ENCODE results near the gene CCDC157.

Gene CCDC157

DNA sequence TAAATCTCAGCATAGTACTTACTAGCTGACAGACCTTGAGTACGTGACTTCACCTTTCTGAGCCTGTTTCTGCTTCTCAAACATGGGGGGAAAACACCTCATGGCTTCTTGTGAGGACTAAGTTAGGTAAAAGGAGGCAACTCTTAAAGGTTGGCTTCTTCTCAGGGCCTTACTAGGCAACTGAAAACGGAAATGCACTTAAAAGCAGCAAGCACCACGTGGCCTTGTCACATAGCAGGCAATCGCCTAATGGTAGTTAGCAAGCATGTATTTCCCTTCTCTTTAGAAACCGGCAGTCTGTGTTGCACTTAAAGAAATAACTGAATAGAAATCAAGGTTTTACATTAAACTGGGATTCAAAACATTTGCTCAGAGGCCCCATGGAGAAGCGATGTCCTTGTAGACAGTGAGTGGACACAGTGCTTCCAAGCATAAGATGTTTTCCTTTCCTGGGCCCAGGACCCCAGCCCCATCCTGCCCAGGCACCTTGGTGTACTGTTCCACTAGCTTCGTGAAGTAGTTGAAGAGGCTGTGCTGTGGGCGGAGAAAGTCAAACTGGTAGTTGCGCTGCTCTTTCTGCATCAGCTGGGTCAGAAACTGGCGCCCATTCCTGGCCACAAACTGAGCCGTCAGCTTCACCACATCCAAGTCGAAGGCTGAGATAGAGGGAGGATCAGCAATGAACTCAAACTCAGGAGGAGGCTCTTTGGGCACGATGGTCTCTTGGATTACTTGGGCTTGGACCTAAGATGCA, 12.2 kb upstream of the CCDC157 start:
- TF ChIP-seq POLR2AphosphoS5 (IDR thresholded peaks at IDR 0.05; ENCODE audit: low read depth, low read length) = no peak
- TF ChIP-seq SIN3A (IDR thresholded peaks at IDR 0.05; ENCODE audit: borderline replicate concordance, insufficient read depth, low read length) = no peak
- no peak for TF ChIP-seq TAF1 (IDR thresholded peaks at IDR 0.05; ENCODE audit: borderline replicate concordance, insufficient read depth, low read length)
- TF ChIP-seq FOXP2 (optimal IDR thresholded peaks at IDR 0.05; ENCODE audit: borderline replicate concordance, extremely low read depth, extremely low read length, insufficient read depth) = no peak
- TF ChIP-seq, protein P1, sequence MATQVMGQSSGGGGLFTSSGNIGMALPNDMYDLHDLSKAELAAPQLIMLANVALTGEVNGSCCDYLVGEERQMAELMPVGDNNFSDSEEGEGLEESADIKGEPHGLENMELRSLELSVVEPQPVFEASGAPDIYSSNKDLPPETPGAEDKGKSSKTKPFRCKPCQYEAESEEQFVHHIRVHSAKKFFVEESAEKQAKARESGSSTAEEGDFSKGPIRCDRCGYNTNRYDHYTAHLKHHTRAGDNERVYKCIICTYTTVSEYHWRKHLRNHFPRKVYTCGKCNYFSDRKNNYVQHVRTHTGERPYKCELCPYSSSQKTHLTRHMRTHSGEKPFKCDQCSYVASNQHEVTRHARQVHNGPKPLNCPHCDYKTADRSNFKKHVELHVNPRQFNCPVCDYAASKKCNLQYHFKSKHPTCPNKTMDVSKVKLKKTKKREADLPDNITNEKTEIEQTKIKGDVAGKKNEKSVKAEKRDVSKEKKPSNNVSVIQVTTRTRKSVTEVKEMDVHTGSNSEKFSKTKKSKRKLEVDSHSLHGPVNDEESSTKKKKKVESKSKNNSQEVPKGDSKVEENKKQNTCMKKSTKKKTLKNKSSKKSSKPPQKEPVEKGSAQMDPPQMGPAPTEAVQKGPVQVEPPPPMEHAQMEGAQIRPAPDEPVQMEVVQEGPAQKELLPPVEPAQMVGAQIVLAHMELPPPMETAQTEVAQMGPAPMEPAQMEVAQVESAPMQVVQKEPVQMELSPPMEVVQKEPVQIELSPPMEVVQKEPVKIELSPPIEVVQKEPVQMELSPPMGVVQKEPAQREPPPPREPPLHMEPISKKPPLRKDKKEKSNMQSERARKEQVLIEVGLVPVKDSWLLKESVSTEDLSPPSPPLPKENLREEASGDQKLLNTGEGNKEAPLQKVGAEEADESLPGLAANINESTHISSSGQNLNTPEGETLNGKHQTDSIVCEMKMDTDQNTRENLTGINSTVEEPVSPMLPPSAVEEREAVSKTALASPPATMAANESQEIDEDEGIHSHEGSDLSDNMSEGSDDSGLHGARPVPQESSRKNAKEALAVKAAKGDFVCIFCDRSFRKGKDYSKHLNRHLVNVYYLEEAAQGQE (IDR thresholded peaks at IDR 0.05; ENCODE audit: insufficient read depth in 1 of 2, low read depth in 2 of 2, low read length in 2 of 2) = no peak

DNA sequence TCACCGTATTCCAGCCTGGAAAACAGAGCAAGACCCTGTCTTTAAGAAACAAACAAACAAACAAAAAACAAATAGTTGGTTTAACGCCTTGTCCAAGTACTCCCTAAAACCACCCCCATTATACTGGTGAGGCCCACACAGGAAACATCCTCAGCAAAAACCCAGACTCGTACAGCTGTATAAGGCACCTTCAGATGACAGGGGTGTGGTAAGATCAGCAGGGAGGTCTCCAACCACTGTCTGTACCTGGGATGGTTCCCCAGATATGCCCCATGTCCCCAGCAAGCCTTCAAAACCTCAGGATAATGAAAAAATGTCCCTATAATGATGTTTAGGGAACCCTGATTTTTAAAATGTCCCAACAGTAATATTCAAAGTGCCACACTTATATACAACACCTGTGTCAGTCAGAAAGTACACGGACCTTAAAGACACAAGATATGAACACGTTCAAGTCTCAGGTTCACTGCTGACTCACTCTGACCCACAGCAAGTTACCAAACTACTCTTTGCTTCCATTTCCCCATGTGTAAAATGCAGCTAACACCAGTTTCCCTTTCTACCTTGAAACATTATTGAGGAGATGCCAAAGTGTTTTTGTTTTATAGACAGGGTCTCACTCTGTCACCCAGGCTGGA, 9.4 kb upstream of the CCDC157 start:
- TF ChIP-seq FOXP2 (optimal IDR thresholded peaks at IDR 0.05; ENCODE audit: borderline replicate concordance, extremely low read depth, extremely low read length, insufficient read depth) (no peak), TAF1 (IDR thresholded peaks at IDR 0.05; ENCODE audit: borderline replicate concordance, insufficient read depth, low read length) (no peak), POLR2AphosphoS5 (IDR thresholded peaks at IDR 0.05; ENCODE audit: low read depth, low read length) (no peak), SIN3A (IDR thresholded peaks at IDR 0.05; ENCODE audit: borderline replicate concordance, insufficient read depth, low read length) (no peak)
- TF ChIP-seq, protein P1 (IDR thresholded peaks at IDR 0.05; ENCODE audit: insufficient read depth in 1 of 2, low read depth in 2 of 2, low read length in 2 of 2) = no peak

DNA sequence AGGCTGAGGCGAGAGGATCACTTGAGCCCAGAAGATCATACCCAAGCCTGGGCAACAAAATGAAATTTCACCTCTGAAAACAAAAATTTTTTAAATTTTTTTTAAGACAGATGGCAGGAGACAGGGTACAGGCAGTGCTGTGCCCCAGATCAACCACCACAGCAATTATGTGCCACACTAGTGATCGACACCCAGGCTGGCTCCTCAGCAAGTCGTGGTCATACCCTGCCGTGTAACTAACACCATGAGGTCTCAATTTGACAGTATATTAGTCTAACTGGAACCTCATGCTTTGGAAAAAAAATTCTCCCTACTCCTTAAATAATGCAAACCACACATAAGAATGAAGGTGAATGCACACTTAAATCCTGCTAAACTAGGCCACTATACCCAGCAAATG, 8.4 kb upstream of the CCDC157 start:
- TF ChIP-seq TAF1 (IDR thresholded peaks at IDR 0.05; ENCODE audit: borderline replicate concordance, insufficient read depth, low read length) = no peak
- no peak for TF ChIP-seq SIN3A (IDR thresholded peaks at IDR 0.05; ENCODE audit: borderline replicate concordance, insufficient read depth, low read length)
- TF ChIP-seq, protein P1 (IDR thresholded peaks at IDR 0.05; ENCODE audit: insufficient read depth in 1 of 2, low read depth in 2 of 2, low read length in 2 of 2) = no peak
- TF ChIP-seq POLR2AphosphoS5 (IDR thresholded peaks at IDR 0.05; ENCODE audit: low read depth, low read length) = no peak
- no peak for TF ChIP-seq FOXP2 (optimal IDR thresholded peaks at IDR 0.05; ENCODE audit: borderline replicate concordance, extremely low read depth, extremely low read length, insufficient read depth)

DNA sequence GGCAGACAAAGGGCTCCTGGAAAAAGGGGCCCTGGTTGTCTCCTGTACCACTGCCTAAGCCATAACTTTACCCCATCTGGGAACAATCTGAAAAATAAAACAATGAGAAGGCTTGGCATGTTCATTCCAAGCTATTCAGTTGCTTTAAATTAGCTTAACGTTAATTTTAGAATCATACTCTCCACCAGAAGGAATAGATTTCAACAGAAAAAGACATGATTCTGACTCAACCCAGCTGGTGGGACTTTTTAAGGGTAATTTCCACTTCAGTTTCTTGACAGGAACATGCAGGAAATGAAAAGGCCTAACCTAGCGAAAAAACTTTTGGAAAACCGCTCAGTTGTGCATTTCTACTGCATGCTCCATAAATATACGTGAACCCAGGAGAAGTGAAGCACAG, 8.0 kb upstream of the CCDC157 start:
- TF ChIP-seq POLR2AphosphoS5 (IDR thresholded peaks at IDR 0.05; ENCODE audit: low read depth, low read length) = no peak
- TF ChIP-seq SIN3A (IDR thresholded peaks at IDR 0.05; ENCODE audit: borderline replicate concordance, insufficient read depth, low read length) = no peak
- TF ChIP-seq, protein P1 (IDR thresholded peaks at IDR 0.05; ENCODE audit: insufficient read depth in 1 of 2, low read depth in 2 of 2, low read length in 2 of 2) = no peak
- no peak for TF ChIP-seq FOXP2 (optimal IDR thresholded peaks at IDR 0.05; ENCODE audit: borderline replicate concordance, extremely low read depth, extremely low read length, insufficient read depth)
- no peak for TF ChIP-seq TAF1 (IDR thresholded peaks at IDR 0.05; ENCODE audit: borderline replicate concordance, insufficient read depth, low read length)

All from PFSK-1 (cell line).